H1 (cell line): ENCODE data around the gene LIN28B. TPM values are rescaled to one million over a fixed set of nuclear protein-coding genes. Genes with fewer than 3 reads are reported as not detected.
"Not testable (repeated sequence)": the region's sequence is repeated elsewhere in the genome, so short reads cannot be mapped to it uniquely, and the experiment has no call there.

ENCODE experiments used
- CTCF ChIA-PET: fragments of 300-600 bp; sonication (Branson Sonifier 250); formaldehyde crosslinking; loops from one replicate; lab custom pipeline; 2021; ENCODE audit not compliant: partially characterized antibody; lab: Charles Lee
- POLR2A ChIA-PET: fragments of 300-600 bp; sonication (Branson Sonifier 250); formaldehyde crosslinking; loops from one replicate; lab custom pipeline; 2021; ENCODE audit warnings: inconsistent platforms; ENCODE audit not compliant: partially characterized antibody; lab: Charles Lee
- DNase-seq, 2 experiments: peaks; one replicate each; pipeline versions ENCODE4 v3.0.0 to v3.0.0-alpha.2; 2010 to 2022; ENCODE audit warnings: low spot score in 2 of 2, low read depth in 1 of 2, mixed read lengths in 1 of 2
- FAIRE-seq: peaks from 2 replicates; lab custom pipeline; 2011; peaks lifted over from hg19 to GRCh38; lab: Jason Lieb, UNC
- H2AFZ ChIP-seq: 2 replicates; pipeline ENCODE4 v1.8.1; 2012; ENCODE audit warnings: low read length, inconsistent platforms
- H2AK5ac ChIP-seq: 2 replicates; pipeline ENCODE4 v1.6.1; 2013; ENCODE audit warnings: low read depth, low read length
- H2BK120ac ChIP-seq: replicated peaks from 2 replicates; pipeline ENCODE3; 2013; ENCODE audit warnings: low read depth, low read length, inconsistent platforms
- H2BK12ac ChIP-seq: 2 replicates; pipeline ENCODE4 v1.6.1; 2013; ENCODE audit warnings: low read depth, low read length
- H2BK15ac ChIP-seq: 2 replicates; pipeline ENCODE4 v1.6.1; 2013; ENCODE audit warnings: low read length
- H2BK20ac ChIP-seq: 2 replicates; pipeline ENCODE4 v1.6.1; 2013; ENCODE audit warnings: low read length
- H2BK5ac ChIP-seq: 2 replicates; pipeline ENCODE4 v1.6.1; 2013; ENCODE audit warnings: low read depth, low read length
- H3K14ac ChIP-seq: 2 replicates; pipeline ENCODE4 v1.6.1; 2013; ENCODE audit warnings: inconsistent platforms; ENCODE audit not compliant: insufficient read length
- H3K18ac ChIP-seq: 2 replicates; pipeline ENCODE4 v1.6.1; 2013; ENCODE audit warnings: low read length; ENCODE audit errors: extremely low read depth
- H3K23ac ChIP-seq: 2 replicates; pipeline ENCODE4 v1.6.1; 2013; ENCODE audit warnings: inconsistent platforms; ENCODE audit not compliant: insufficient read length
- H3K23me2 ChIP-seq: 2 replicates; pipeline ENCODE4 v1.6.1; 2013; ENCODE audit warnings: low read depth, low read length
- H3K27ac ChIP-seq: 2 replicates; pipeline ENCODE4 v1.6.1; 2011; ENCODE audit warnings: low read depth, low read length, inconsistent platforms
- H3K27me3 ChIP-seq, 4 experiments: replicated peaks in 1 of 4; 1 replicate in 1 of 4; 2 replicates in 3 of 4; pipeline versions ENCODE4 v1.6.1 to v1.8.1; 2011 to 2013; ENCODE audit warnings: low read length in 3 of 4, mild to moderate bottlenecking in 3 of 4, inconsistent platforms in 2 of 4, mixed read lengths in 2 of 4, moderate library complexity in 1 of 4; ENCODE audit not compliant: control insufficient read depth in 3 of 4, insufficient read depth in 3 of 4; ENCODE audit errors: extremely low read depth in 1 of 4
- H3K36me3 ChIP-seq, 4 experiments: 2 replicates each; pipeline versions ENCODE4 v1.6.1 to v1.8.1; 2011 to 2013; ENCODE audit warnings: mild to moderate bottlenecking in 4 of 4, low read length in 3 of 4, moderate library complexity in 2 of 4, control low read depth in 1 of 4, inconsistent platforms in 1 of 4; ENCODE audit not compliant: insufficient read depth in 4 of 4, control insufficient read depth in 2 of 4
- H3K4ac ChIP-seq: replicated peaks from 2 replicates; pipeline ENCODE3; 2013; ENCODE audit warnings: low read length, low read depth, mixed read lengths, inconsistent platforms; ENCODE audit not compliant: insufficient read length
- H3K4me1 ChIP-seq, 4 experiments: replicated peaks in 1 of 4; 1 replicate in 1 of 4; 2 replicates in 3 of 4; pipeline versions ENCODE4 v1.6.1 to v1.8.1; 2011 to 2013; ENCODE audit warnings: low read length in 3 of 4, inconsistent platforms in 2 of 4, mixed read lengths in 1 of 4; ENCODE audit not compliant: insufficient read depth in 4 of 4, control insufficient read depth in 3 of 4
- H3K4me2 ChIP-seq, 2 experiments: 2 replicates each; pipeline versions ENCODE4 v1.6.1 to v1.8.1; 2011 to 2013; ENCODE audit warnings: low read depth in 2 of 2, low read length in 2 of 2, control low read depth in 1 of 2, inconsistent platforms in 1 of 2, mild to moderate bottlenecking in 1 of 2; ENCODE audit not compliant: insufficient read depth in 1 of 2
- H3K4me3 ChIP-seq, 4 experiments: fragments of 200-600, 300-600 bp in 1 of 4; sonication (generic), shearing (Covaris generic), sonication (Bioruptor Twin) in 1 of 4; 2 replicates each; pipeline versions ENCODE4 v1.5.1 to v1.8.1; 2011 to 2016; ENCODE audit warnings: low read length in 4 of 4, low read depth in 3 of 4, control low read depth in 2 of 4, inconsistent platforms in 2 of 4, mild to moderate bottlenecking in 2 of 4, mixed read lengths in 1 of 4, moderate library complexity in 1 of 4; ENCODE audit not compliant: insufficient read depth in 2 of 4; ENCODE audit errors: extremely low read depth in 1 of 4
- H3K56ac ChIP-seq: replicated peaks from 2 replicates; pipeline ENCODE3; 2013; ENCODE audit warnings: low read depth, mild to moderate bottlenecking, mixed read lengths, low read length, inconsistent platforms; ENCODE audit not compliant: insufficient read length
- H3K79me1 ChIP-seq: 2 replicates; pipeline ENCODE4 v1.6.1; 2013; ENCODE audit warnings: low read depth, low read length, control low read depth
- H3K79me2 ChIP-seq, 2 experiments: 2 replicates each; pipeline versions ENCODE4 v1.6.1 to v1.8.1; 2012 to 2013; ENCODE audit warnings: low read length in 2 of 2, mild to moderate bottlenecking in 2 of 2, inconsistent platforms in 1 of 2; ENCODE audit not compliant: insufficient read depth in 2 of 2, control insufficient read depth in 1 of 2
- H3K9ac ChIP-seq, 4 experiments: replicated peaks in 1 of 4; 1 replicate in 1 of 4; 2 replicates in 3 of 4; pipeline versions ENCODE4 v1.6.1 to v1.8.1; 2011 to 2013; ENCODE audit warnings: low read depth in 3 of 4, low read length in 3 of 4, control low read depth in 2 of 4, mild to moderate bottlenecking in 2 of 4, moderate library complexity in 2 of 4, inconsistent platforms in 1 of 4; ENCODE audit errors: extremely low read depth in 1 of 4
- H3K9me3 ChIP-seq, 2 experiments: 2 replicates each; pipeline versions ENCODE4 v1.6.1 to v1.8.1; 2012 to 2013; ENCODE audit warnings: mild to moderate bottlenecking in 2 of 2, moderate library complexity in 2 of 2, control low read depth in 1 of 2, inconsistent platforms in 1 of 2, low read depth in 1 of 2, low read length in 1 of 2, mixed read lengths in 1 of 2; ENCODE audit not compliant: insufficient read depth in 2 of 2
- H4K20me1 ChIP-seq, 2 experiments: replicated peaks in 1 of 2; 2 replicates each; pipeline versions ENCODE3 to v1.8.1; 2011 to 2013; ENCODE audit warnings: inconsistent platforms in 2 of 2, low read length in 2 of 2, mild to moderate bottlenecking in 1 of 2; ENCODE audit not compliant: insufficient read depth in 2 of 2, control insufficient read depth in 1 of 2
- H4K5ac ChIP-seq: 2 replicates; pipeline ENCODE4 v1.6.1; 2013; ENCODE audit warnings: low read length, low read depth, mixed read lengths, inconsistent platforms; ENCODE audit not compliant: insufficient read length
- H4K8ac ChIP-seq: 2 replicates; pipeline ENCODE4 v1.8.0; 2013; ENCODE audit warnings: mild to moderate bottlenecking, moderate library complexity, low read length, inconsistent platforms; ENCODE audit not compliant: insufficient read depth; ENCODE audit errors: extremely low read depth
- H4K91ac ChIP-seq: replicated peaks from 2 replicates; pipeline ENCODE3; 2013; ENCODE audit warnings: low read length, mixed read lengths, inconsistent platforms; ENCODE audit not compliant: insufficient read length
- ASH2L ChIP-seq: fragments of 200-600, 300-600 bp; sonication (generic); IDR thresholded peaks from one replicate; pipeline ENCODE4 v1.7.1; 2017; ENCODE audit warnings: low read length
- EP300 ChIP-seq, 2 experiments: IDR thresholded peaks; 1 replicate in 1 of 2; 2 replicates in 1 of 2; pipeline ENCODE4 v1.6.1; 2011 to 2012; ENCODE audit warnings: low read depth in 2 of 2, low read length in 2 of 2, mild to moderate bottlenecking in 2 of 2, borderline replicate concordance in 1 of 2, inconsistent platforms in 1 of 2, moderate library complexity in 1 of 2
- PHF8 ChIP-seq: fragments of 200-600 bp; sonication (generic); conservative IDR thresholded peaks from 2 replicates; pipeline ENCODE4 v1.7.1; 2012; ENCODE audit warnings: low read depth, mild to moderate bottlenecking, inconsistent platforms, low read length, moderate library complexity
- POLR2A ChIP-seq, 2 experiments: IDR thresholded peaks; 1 replicate in 1 of 2; 2 replicates in 1 of 2; pipeline ENCODE4 v1.6.1; 2011; ENCODE audit warnings: low read depth in 2 of 2, low read length in 2 of 2, mild to moderate bottlenecking in 2 of 2; ENCODE audit errors: control extremely low read depth in 1 of 2
- POLR2AphosphoS5 ChIP-seq: IDR thresholded peaks from 2 replicates; pipeline ENCODE4 v1.6.1; 2011; ENCODE audit warnings: low read depth, low read length
- TAF1 ChIP-seq: IDR thresholded peaks from 2 replicates; pipeline ENCODE4 v1.6.1; 2011; ENCODE audit warnings: mild to moderate bottlenecking, low read depth, low read length
- TBP ChIP-seq: IDR thresholded peaks from 2 replicates; pipeline ENCODE4 v1.6.1; 2011; ENCODE audit warnings: low read depth, low read length, improper control_type of control experiment
- WGBS, 2 experiments: shearing (Covaris generic) in 1 of 2; methylation state at CpG; one replicate each; pipeline versions ENCODE4 v1.1.6 to v1.1.7; 2013 to 2015; ENCODE audit warnings: low lambda C conversion rate in 2 of 2, mixed read lengths in 2 of 2, inconsistent platforms in 1 of 2, low coverage in 1 of 2, missing lambda C conversion rate in 1 of 2; ENCODE audit not compliant: insufficient replicate concordance in 2 of 2, insufficient coverage in 1 of 2, insufficient read length in 1 of 2; ENCODE audit errors: extremely low coverage in 1 of 2, missing lambda C conversion rate in 1 of 2; 5-methylcytosine and 5-hydroxymethylcytosine counted together
- polyA plus RNA-seq, 7 experiments: library from polyadenylated mRNA; depleted of rRNA in 3 of 7; stranded (reverse) in 5 of 7; unstranded in 2 of 7; fragments of >200 nt in 5 of 7; fragments of 200-250 nt in 2 of 7; gene quantifications; 1 replicate in 5 of 7; 2 replicates in 1 of 7; 4 replicates in 1 of 7; pipeline versions ENCODE4 v1.2.1 to v1.2.3, GENCODE V29; 2011 to 2013; ENCODE audit warnings: missing spikeins in 2 of 7, mixed read lengths in 2 of 7
- total RNA-seq: library from RNA; stranded (reverse); fragmentation: NEBNext Ultra II Directional; extraction: Animal tissue kit (Norgen Biotek cat#: 25700); gene quantifications from 2 replicates; pipeline ENCODE4 v1.2.1, GENCODE V29; 2021

Gene LIN28B
- total and polyA plus RNA-seq, 2 of the 8 experiments (the other 6 are each of a cell fraction or from before 2014, with no cell fraction given): 27.4 to 94.7 TPM

DNA sequence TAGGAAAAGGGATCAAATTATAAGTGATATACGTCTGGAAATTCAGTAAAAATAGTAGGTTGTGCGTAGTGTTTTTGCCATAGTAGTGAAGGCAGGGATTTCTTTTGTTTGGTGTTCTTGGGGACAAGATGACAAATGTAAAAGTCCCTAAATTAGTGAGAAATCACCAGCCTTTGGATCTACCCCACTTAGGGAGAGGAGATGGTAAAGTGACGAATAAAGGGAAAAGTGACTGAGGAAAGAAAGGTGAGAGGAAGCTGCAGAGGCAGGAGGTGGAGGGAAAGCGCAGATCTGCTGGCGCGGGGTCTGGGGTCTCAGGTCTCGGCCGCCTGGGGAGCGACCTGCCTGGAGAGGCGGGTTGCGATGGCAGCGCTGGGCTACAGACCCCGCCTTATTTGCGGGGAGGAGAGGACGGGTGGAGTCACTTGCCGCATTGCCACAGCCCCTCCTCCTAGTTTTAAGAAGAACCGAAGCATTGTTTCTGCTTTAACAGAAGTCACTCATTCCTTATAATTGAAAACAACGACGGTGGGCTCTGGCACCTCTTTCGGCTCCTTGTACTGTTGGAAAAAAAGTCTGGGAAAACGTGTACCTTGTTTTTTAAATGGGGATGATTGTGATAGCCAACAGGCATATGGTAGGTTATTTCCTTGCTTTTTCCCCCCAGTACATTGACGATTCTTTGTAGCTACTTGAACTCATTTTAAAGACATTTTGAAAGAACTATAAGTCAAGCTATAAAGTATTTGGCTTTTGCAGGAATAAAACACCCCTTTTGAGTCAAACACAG, 3.3 kb upstream of the LIN28B start:
- Histone ChIP-seq H3K4me2 (peak overlapping the region; percentile 78 to 89), H3K4me3 (peak overlapping the region; percentile 38 to 90 (median 59)), H3K56ac (peak overlapping the region; percentile 36), H4K5ac (peak overlapping the region; percentile 84), H3K4me1 (peaks cover 2 to 13% (median 6%) of the 10 kb centered on the region in 4 experiments; a peak in 4 of 7 replicates), H3K79me2 (peaks cover 0 to 25% of the 10 kb centered on the region in 2 experiments; a peak in 2 of 4 replicates), H2BK5ac (peak overlapping the region; percentile 96)
- WGBS, 2 experiments: 1% methylated on average over 21 of the region's 22 CpGs; no CpG with 5 or more reads in 1 of the 2 experiments
- ChIA-PET POLR2A (interaction anchor here (0.8 to 10.2 kb wide), 9 partner anchors 10 to 124 kb away, joined by 3 to 251 read pairs (median 3); no protein-coding TSS in a partner anchor), CTCF (interaction anchor here (0.6 kb wide), 1 partner anchor 612 kb away, joined by 3 read pairs; no protein-coding TSS in a partner anchor)
- DNase-seq (peak; percentile 70 to 82), FAIRE-seq (peak; percentile 98)
- not testable (repeated sequence) for H3K23me2 ChIP-seq, H2AK5ac ChIP-seq, H4K91ac ChIP-seq, H3K23ac ChIP-seq, H2BK12ac ChIP-seq, H2BK20ac ChIP-seq, H2BK120ac ChIP-seq, H4K20me1 ChIP-seq, H4K8ac ChIP-seq, H3K14ac ChIP-seq
- TF ChIP-seq TAF1 (peak; percentile 70), POLR2AphosphoS5 (peak; percentile 69), POLR2A (IDR thresholded peaks at IDR 0.05; ENCODE audit: control extremely low read depth in 1 of 2, low read depth in 2 of 2, low read length in 2 of 2) (peak; percentile 39 to 71), PHF8 (0 out of 2 replicates have a peak, but pooled peaks have one; percentile 32), EP300 (IDR thresholded peaks at IDR 0.05; ENCODE audit: borderline replicate concordance in 1 of 2, low read depth in 2 of 2, low read length in 2 of 2) (peak in 1 of 2 experiments; percentile 43; a peak in 1 of 3 replicates), ASH2L (peak; percentile 85), TBP (peak; percentile 73)
- TF ChIP-seq, all 59 proteins: peak for 7; not testable (repeated sequence) for 52
- H3K18ac ChIP-seq: peak overlapping the region; percentile 97; the same call in 1 of the 2 replicates
- H3K79me1 ChIP-seq, H3K27me3 ChIP-seq, H2AFZ ChIP-seq, H2BK15ac ChIP-seq, H3K36me3 ChIP-seq, H3K9me3 ChIP-seq, H3K4ac ChIP-seq: not testable (repeated sequence)
- H3K27ac ChIP-seq: peak overlapping the region; percentile 99
- peak overlapping the region; percentile 80 to 95 (median 92) for H3K9ac ChIP-seq
